ENCODE measurements around the gene MKX. TPM values are rescaled to one million over a fixed set of nuclear protein-coding genes. Genes with fewer than 3 reads are reported as not detected.

The MKX gene
- total RNA-seq, 4 donors from 2014 or later = 0.53 to 1.2 TPM; not detected in 2

DNA sequence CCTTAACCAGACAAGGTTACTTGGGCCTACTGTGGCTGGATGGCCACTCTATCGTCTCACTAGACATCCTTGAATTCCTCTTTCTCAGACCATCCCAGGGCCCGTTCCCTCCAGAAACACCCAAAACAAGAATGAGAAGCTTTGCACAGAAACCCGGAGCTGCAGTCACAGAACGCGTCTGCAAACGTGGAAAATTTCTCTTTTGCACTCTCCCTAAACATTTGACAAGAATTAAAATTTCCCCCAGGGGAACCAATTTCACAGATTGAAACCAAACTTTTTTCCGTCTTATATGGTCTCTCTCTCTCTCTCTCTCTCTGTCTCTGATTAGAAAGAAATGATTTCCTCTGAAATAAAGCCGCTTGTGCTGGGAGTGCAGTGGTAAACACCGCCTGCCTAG lies 120.7 kb downstream of the MKX start:
- ATAC-seq = no peak
- in situ Hi-C loops (cut with MboI; ENCODE audit: low sequenced_read_pairs in 4 of 4) = no loop called here
- H3K27me3 ChIP-seq = peaks cover 0 to 2% (median 0%) of the 10 kb centered on the region in 3 donors

More for the DNA sequence above, 120.7 kb downstream of the MKX start:
- H3K9me3 ChIP-seq = no peaks in the 10 kb centered on the region
- H3K27ac ChIP-seq = no peak overlapping the region
- H3K4me3 ChIP-seq = no peak overlapping the region
- no peak for TF ChIP-seq POLR2A (IDR thresholded peaks at IDR 0.05)
- TF ChIP-seq, protein P1, sequence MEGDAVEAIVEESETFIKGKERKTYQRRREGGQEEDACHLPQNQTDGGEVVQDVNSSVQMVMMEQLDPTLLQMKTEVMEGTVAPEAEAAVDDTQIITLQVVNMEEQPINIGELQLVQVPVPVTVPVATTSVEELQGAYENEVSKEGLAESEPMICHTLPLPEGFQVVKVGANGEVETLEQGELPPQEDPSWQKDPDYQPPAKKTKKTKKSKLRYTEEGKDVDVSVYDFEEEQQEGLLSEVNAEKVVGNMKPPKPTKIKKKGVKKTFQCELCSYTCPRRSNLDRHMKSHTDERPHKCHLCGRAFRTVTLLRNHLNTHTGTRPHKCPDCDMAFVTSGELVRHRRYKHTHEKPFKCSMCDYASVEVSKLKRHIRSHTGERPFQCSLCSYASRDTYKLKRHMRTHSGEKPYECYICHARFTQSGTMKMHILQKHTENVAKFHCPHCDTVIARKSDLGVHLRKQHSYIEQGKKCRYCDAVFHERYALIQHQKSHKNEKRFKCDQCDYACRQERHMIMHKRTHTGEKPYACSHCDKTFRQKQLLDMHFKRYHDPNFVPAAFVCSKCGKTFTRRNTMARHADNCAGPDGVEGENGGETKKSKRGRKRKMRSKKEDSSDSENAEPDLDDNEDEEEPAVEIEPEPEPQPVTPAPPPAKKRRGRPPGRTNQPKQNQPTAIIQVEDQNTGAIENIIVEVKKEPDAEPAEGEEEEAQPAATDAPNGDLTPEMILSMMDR (IDR thresholded peaks at IDR 0.05 in 4 of 5, conservative IDR thresholded peaks at IDR 0.05 in 1 of 5) = no peak
- intact Hi-C loops (cut with DNase I; ENCODE audit: low total_unique reads) = no loop called here
- H3K4me1 ChIP-seq = no peaks in the 10 kb centered on the region
- no peaks in the 10 kb centered on the region for H3K36me3 ChIP-seq
- no peak for DNase-seq

Other genes with a start within 250 kb of the MKX start
- gene RAB18, start 241.5 kb downstream of the MKX start, total RNA-seq = 10 to 100 TPM; 46.0 to 51.6 (median 47.1) TPM